ENCODE data around the gene LRRC75A. TPM values are rescaled to one million over a fixed set of nuclear protein-coding genes. Genes with fewer than 3 reads are reported as not detected.

LRRC75A gene
- total and polyA plus RNA-seq, 2 experiments from 2014 or later, result 5.3 to 26.2 TPM

DNA sequence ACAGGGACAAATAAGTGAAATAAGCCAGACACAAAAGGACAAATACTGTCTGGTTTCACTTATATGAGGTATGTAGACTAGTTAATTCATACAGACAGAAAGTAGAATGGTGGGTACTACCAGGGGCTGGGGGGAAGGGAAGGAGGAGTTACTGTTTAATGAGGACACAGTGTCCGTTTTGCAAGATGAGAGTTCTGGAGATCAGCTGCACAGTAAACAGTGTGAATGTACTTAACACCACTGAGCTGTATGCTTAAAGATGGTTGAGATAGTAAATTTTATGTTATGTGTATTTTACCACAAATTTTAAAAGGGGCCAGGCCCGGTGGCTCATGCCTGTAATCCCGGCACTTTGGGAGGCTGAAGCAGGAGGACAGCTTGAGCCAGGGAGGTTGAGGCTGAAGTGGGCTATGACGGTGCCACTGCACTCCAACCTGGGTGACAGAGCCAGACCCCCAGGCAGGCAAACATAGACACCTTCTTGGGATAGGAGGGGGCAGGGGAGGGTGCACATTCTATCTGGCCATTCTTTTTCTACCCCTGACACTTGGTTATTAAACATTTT, 23.5 kb downstream of the LRRC75A start:
- Histone ChIP-seq H3K36me3 (ENCODE audit: insufficient read depth) (no peaks in the 10 kb centered on the region), H3F3A (replicated peaks; ENCODE audit: low read depth) (no peaks in the 10 kb centered on the region), H3K4me1 (ENCODE audit: insufficient read depth) (peaks cover 24% of the 10 kb centered on the region), H3K9me2 (ENCODE audit: insufficient read depth) (no peaks in the 10 kb centered on the region), H3K4me2 (no peak overlapping the region), H3K27me3 (ENCODE audit: insufficient read depth) (no peaks in the 10 kb centered on the region), H3K79me2 (replicated peaks; ENCODE audit: insufficient read depth) (peaks cover 6% of the 10 kb centered on the region; the same call in 1 of the 2 replicates), H4K20me1 (replicated peaks; ENCODE audit: insufficient read depth) (peaks cover 8% of the 10 kb centered on the region), H3K4me3 (no peak overlapping the region), H3K27ac (ENCODE audit: low read depth) (no peak overlapping the region), H2AFZ (no peak overlapping the region)
- Mint-ChIP-seq H3K4me1 (peaks cover 48% of the 10 kb centered on the region), H3K4me3 (no peak overlapping the region), H3K27me3 (ENCODE audit: insufficient read depth, low read depth, poor library complexity) (peaks cover 6% of the 10 kb centered on the region), H3K36me3 (ENCODE audit: low read depth) (peaks cover 2% of the 10 kb centered on the region; the same call in 1 of the 3 replicates), H3K27ac (no peak overlapping the region), H3K9me3 (no peaks in the 10 kb centered on the region)
- ATAC-seq, result no peak
- DNase-seq (ENCODE audit: low spot score), result no peak
- no peak for TF ChIP-seq EZH2phosphoT487 (IDR thresholded peaks at IDR 0.05; ENCODE audit: unreplicated experiment)
- TF ChIP-seq, protein P1, sequence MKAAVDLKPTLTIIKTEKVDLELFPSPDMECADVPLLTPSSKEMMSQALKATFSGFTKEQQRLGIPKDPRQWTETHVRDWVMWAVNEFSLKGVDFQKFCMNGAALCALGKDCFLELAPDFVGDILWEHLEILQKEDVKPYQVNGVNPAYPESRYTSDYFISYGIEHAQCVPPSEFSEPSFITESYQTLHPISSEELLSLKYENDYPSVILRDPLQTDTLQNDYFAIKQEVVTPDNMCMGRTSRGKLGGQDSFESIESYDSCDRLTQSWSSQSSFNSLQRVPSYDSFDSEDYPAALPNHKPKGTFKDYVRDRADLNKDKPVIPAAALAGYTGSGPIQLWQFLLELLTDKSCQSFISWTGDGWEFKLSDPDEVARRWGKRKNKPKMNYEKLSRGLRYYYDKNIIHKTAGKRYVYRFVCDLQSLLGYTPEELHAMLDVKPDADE (IDR thresholded peaks at IDR 0.05), result no peak
- no peak for TF ChIP-seq ZNF462 (CRISPR knock-in tag; IDR thresholded peaks at IDR 0.05)
- no peak for TF ChIP-seq ZNF331 (CRISPR knock-in tag; IDR thresholded peaks at IDR 0.05; ENCODE audit: low read depth)
- no peak for TF ChIP-seq ZNF114 (CRISPR knock-in tag; IDR thresholded peaks at IDR 0.05)
- TF ChIP-seq, protein P2, sequence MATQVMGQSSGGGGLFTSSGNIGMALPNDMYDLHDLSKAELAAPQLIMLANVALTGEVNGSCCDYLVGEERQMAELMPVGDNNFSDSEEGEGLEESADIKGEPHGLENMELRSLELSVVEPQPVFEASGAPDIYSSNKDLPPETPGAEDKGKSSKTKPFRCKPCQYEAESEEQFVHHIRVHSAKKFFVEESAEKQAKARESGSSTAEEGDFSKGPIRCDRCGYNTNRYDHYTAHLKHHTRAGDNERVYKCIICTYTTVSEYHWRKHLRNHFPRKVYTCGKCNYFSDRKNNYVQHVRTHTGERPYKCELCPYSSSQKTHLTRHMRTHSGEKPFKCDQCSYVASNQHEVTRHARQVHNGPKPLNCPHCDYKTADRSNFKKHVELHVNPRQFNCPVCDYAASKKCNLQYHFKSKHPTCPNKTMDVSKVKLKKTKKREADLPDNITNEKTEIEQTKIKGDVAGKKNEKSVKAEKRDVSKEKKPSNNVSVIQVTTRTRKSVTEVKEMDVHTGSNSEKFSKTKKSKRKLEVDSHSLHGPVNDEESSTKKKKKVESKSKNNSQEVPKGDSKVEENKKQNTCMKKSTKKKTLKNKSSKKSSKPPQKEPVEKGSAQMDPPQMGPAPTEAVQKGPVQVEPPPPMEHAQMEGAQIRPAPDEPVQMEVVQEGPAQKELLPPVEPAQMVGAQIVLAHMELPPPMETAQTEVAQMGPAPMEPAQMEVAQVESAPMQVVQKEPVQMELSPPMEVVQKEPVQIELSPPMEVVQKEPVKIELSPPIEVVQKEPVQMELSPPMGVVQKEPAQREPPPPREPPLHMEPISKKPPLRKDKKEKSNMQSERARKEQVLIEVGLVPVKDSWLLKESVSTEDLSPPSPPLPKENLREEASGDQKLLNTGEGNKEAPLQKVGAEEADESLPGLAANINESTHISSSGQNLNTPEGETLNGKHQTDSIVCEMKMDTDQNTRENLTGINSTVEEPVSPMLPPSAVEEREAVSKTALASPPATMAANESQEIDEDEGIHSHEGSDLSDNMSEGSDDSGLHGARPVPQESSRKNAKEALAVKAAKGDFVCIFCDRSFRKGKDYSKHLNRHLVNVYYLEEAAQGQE (IDR thresholded peaks at IDR 0.05; ENCODE audit: unreplicated experiment), result no peak
- TF ChIP-seq POLR2AphosphoS5 (IDR thresholded peaks at IDR 0.05; ENCODE audit: low read depth), result no peak
- no peak for TF ChIP-seq NANOG (IDR thresholded peaks at IDR 0.05; ENCODE audit: borderline replicate concordance)
